ENCODE measurements around the gene C21orf91.

The C21orf91 gene

GRCh38 chr21:17819114-17819876 is at the start of gene C21orf91:
Gene C21orf91 (minus strand): TSS chr21:17819356. CDS start chr21:17818318, 1,038 bp downstream.
- TF ChIP-seq CTCF (IDR thresholded peaks at IDR 0.05; ENCODE audit: insufficient read depth, missing control alignments): no peak
- peak; percentile 78 for DNase-seq (ENCODE audit: insufficient read length, low spot score)
- FAIRE-seq: no peak

GRCh38 chr21:17866590-17866989 is 47.4 kb upstream of the C21orf91 start:
- no peak for FAIRE-seq
- DNase-seq (ENCODE audit: insufficient read length, low spot score): no peak
- no peak for TF ChIP-seq CTCF (IDR thresholded peaks at IDR 0.05; ENCODE audit: insufficient read depth, missing control alignments)

- no peak for FAIRE-seq
- TF ChIP-seq CTCF (IDR thresholded peaks at IDR 0.05; ENCODE audit: insufficient read depth, missing control alignments): no peak
- DNase-seq (ENCODE audit: insufficient read length, low spot score): no peak
Measured at GRCh38 chr21:17859661-17860060, 40.5 kb upstream of the C21orf91 start.

- FAIRE-seq: no peak
- no peak for TF ChIP-seq CTCF (IDR thresholded peaks at IDR 0.05; ENCODE audit: insufficient read depth, missing control alignments)
- DNase-seq (ENCODE audit: insufficient read length, low spot score): no peak
Measured at GRCh38 chr21:17858747-17859146, 39.6 kb upstream of the C21orf91 start.

- peak; percentile 64 for FAIRE-seq
- no peak for DNase-seq (ENCODE audit: insufficient read length, low spot score)
- TF ChIP-seq CTCF (IDR thresholded peaks at IDR 0.05; ENCODE audit: insufficient read depth, missing control alignments): no peak
Measured at GRCh38 chr21:17854745-17855144, 35.6 kb upstream of the C21orf91 start.

GRCh38 chr21:17853393-17854275 is 34.5 kb upstream of the C21orf91 start:
- TF ChIP-seq CTCF (IDR thresholded peaks at IDR 0.05; ENCODE audit: insufficient read depth, missing control alignments): no peak
- FAIRE-seq (no peak), DNase-seq (ENCODE audit: insufficient read length, low spot score) (no peak)

Data from D721Med (cell line).